ENCODE data around the gene CCDC8.

DNA sequence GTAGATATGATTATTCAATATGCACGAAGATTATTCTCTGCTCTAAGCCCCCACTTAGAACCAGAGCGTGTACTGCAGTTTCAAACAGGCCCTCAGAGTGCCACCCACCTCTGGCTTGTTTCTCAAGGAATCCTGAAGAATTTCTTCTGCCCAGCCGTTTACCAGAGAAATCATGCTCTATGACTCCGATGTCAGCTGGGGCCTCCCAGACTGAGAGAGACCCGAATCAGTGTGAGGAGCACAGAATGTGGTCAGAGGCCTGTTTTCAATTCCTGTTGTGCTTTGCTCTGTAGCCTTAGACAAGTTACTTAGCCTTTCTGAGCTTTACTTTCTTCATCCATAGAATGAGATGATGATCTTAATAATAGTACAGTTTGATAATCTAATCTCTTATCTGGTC, 9.8 kb upstream of the CCDC8 start:
- no peak for TF ChIP-seq GATA2 (IDR thresholded peaks at IDR 0.05; ENCODE audit: low read depth, low read length)
- TF ChIP-seq GATA3 (IDR thresholded peaks at IDR 0.05; ENCODE audit: low read depth, low read length), result no peak

Measured in SH-SY5Y (cell line).